HepG2 (cell line): Measurements from ENCODE around the gene MGAT4D. TPM values are rescaled to one million over a fixed set of nuclear protein-coding genes. Genes with fewer than 3 reads are reported as not detected.

Experiments used
- ARHGAP35 ChIP-seq: sonication (generic); formaldehyde crosslinking; IDR thresholded peaks from 2 replicates; pipeline ENCODE4 v1.9.0; 2022; ENCODE audit warnings: mild to moderate bottlenecking, inconsistent platforms, moderate library complexity, missing genetic modification reagents, borderline replicate concordance
- CHCHD3 ChIP-seq: sonication (generic); formaldehyde crosslinking; IDR thresholded peaks from 2 replicates; pipeline ENCODE4 v1.8.0; 2022; ENCODE audit warnings: mild to moderate bottlenecking, missing genetic modification reagents, moderate library complexity
- ELF3 ChIP-seq: IDR thresholded peaks from 2 replicates; pipeline ENCODE4 v1.6.1; 2016; ENCODE audit warnings: missing genetic modification reagents, missing compliant biosample characterization
- ELK4 ChIP-seq: sonication (generic); formaldehyde crosslinking; IDR thresholded peaks from 2 replicates; pipeline ENCODE4 v1.9.0; 2021; ENCODE audit warnings: missing genetic modification reagents, borderline replicate concordance
- FUBP1 ChIP-seq: sonication (generic); formaldehyde crosslinking; IDR thresholded peaks from 2 replicates; pipeline ENCODE4 v1.5.1; 2020; ENCODE audit warnings: missing genetic modification reagents, mild to moderate bottlenecking, borderline replicate concordance
- GATAD2A ChIP-seq: IDR thresholded peaks from 2 replicates; pipeline ENCODE4 v1.6.1; 2016
- HIVEP1 ChIP-seq: sonication (generic); formaldehyde crosslinking; IDR thresholded peaks from 2 replicates; pipeline ENCODE4 v1.4.0; 2020; ENCODE audit warnings: mild to moderate bottlenecking, missing genetic modification reagents
- HNRNPUL1 ChIP-seq: fragments of 200-400 bp; formaldehyde crosslinking; IDR thresholded peaks from 2 replicates; pipeline ENCODE4 v1.6.1; 2017; ENCODE audit warnings: low read depth, mild to moderate bottlenecking, low read length, moderate library complexity
- JUN ChIP-seq: sonication (generic); formaldehyde crosslinking; IDR thresholded peaks from 2 replicates; pipeline ENCODE4 v1.4.0; 2020; ENCODE audit warnings: mild to moderate bottlenecking, missing genetic modification reagents
- KDM2A ChIP-seq: sonication (generic); formaldehyde crosslinking; IDR thresholded peaks from 2 replicates; pipeline ENCODE4 v1.4.0; 2020; ENCODE audit warnings: low read depth, missing genetic modification reagents, borderline replicate concordance
- MEF2D ChIP-seq: sonication (generic); formaldehyde crosslinking; IDR thresholded peaks from 2 replicates; pipeline ENCODE4 v1.5.1; 2020; ENCODE audit warnings: mild to moderate bottlenecking, missing genetic modification reagents
- NR1H2 ChIP-seq: sonication (generic); formaldehyde crosslinking; IDR thresholded peaks from 2 replicates; pipeline ENCODE4 v1.8.1; 2022; ENCODE audit warnings: low read depth, missing genetic modification reagents, borderline replicate concordance
- SCMH1 ChIP-seq: sonication (generic); formaldehyde crosslinking; IDR thresholded peaks from 2 replicates; pipeline ENCODE4 v1.9.0; 2021; ENCODE audit warnings: missing genetic modification reagents, mild to moderate bottlenecking, borderline replicate concordance
- SUZ12 ChIP-seq: fragments of 150-350 bp; IDR thresholded peaks from 2 replicates; pipeline ENCODE4 v1.6.1; 2014; ENCODE audit warnings: low read depth, low read length
- TCF12 ChIP-seq, 2 experiments: fragments of 450-650 bp in 1 of 2; sonication (generic) in 1 of 2; formaldehyde crosslinking in 1 of 2; IDR thresholded peaks; 2 replicates each; pipeline versions ENCODE4 v1.6.1 to v1.8.0; 2017 to 2022; ENCODE audit warnings: antibody characterized with exemption in 1 of 2, mild to moderate bottlenecking in 1 of 2, missing genetic modification reagents in 1 of 2, moderate library complexity in 1 of 2
- ZBTB42 ChIP-seq: sonication (generic); formaldehyde crosslinking; IDR thresholded peaks from 2 replicates; pipeline ENCODE4 v1.5.0; 2020; ENCODE audit warnings: mild to moderate bottlenecking, missing genetic modification reagents
- ZC3H13 ChIP-seq: sonication (generic); formaldehyde crosslinking; IDR thresholded peaks from 2 replicates; pipeline ENCODE4 v1.8.1; 2023; ENCODE audit warnings: mild to moderate bottlenecking, missing genetic modification reagents, moderate library complexity
- ZFP41 ChIP-seq: sonication (generic); formaldehyde crosslinking; IDR thresholded peaks from 2 replicates; pipeline ENCODE4 v1.4.0; 2020; ENCODE audit warnings: mild to moderate bottlenecking, missing genetic modification reagents, borderline replicate concordance
- ZNF33B ChIP-seq: sonication (generic); formaldehyde crosslinking; IDR thresholded peaks from 2 replicates; pipeline ENCODE4 v1.5.1; 2020; ENCODE audit warnings: mild to moderate bottlenecking, missing genetic modification reagents
- ZNF569 ChIP-seq: sonication (generic); formaldehyde crosslinking; IDR thresholded peaks from 2 replicates; pipeline ENCODE4 v1.5.0; 2020; ENCODE audit warnings: mild to moderate bottlenecking, missing genetic modification reagents, moderate library complexity, borderline replicate concordance
- ZNF75D ChIP-seq: sonication (generic); formaldehyde crosslinking; IDR thresholded peaks from 2 replicates; pipeline ENCODE4 v1.8.1; 2023; ENCODE audit warnings: missing genetic modification reagents, mild to moderate bottlenecking, borderline replicate concordance
- polyA plus RNA-seq, 8 experiments: library from polyadenylated mRNA; depleted of rRNA in 3 of 8; stranded (reverse) in 7 of 8; unstranded in 1 of 8; fragments of >200 nt; fragmentation: Illumina TruSeq in 4 of 8; extraction: Trizol in 4 of 8; gene quantifications; 2 replicates each; pipeline versions ENCODE4 v1.2.1 to v1.2.3, GENCODE V29; 2011 to 2016; ENCODE audit warnings: low read depth in 4 of 8, missing spikeins in 1 of 8, mixed read lengths in 1 of 8; ENCODE audit not compliant: insufficient read depth in 1 of 8
- total RNA-seq, 5 experiments: library from RNA; depleted of rRNA; stranded (reverse); fragments of >200 nt; fragmentation: Illumina TruSeq; extraction: Trizol; gene quantifications; 2 replicates each; pipeline ENCODE4 v1.2.3, GENCODE V29; 2016; ENCODE audit warnings: low read depth in 1 of 5
- TF ChIP-seq, protein P1 (sequence below): sonication (generic); formaldehyde crosslinking; IDR thresholded peaks from 2 replicates; pipeline ENCODE4 v1.4.0; 2020; ENCODE audit warnings: missing genetic modification reagents

The MGAT4D gene
- total and polyA plus RNA-seq, 2 of the 13 experiments (the other 11 are each of a cell fraction or from before 2014, with no cell fraction given) = not detected

GRCh38 chr4:140427106-140427918 lies 70.8 kb downstream of the MGAT4D start, which contains the start of gene CLGN (continued):
- no peak for TF ChIP-seq TCF12 (IDR thresholded peaks at IDR 0.05)
- no peak for TF ChIP-seq TCF12 (CRISPR knock-in tag; IDR thresholded peaks at IDR 0.05)
- 0 out of 2 replicates have a peak, but pooled peaks have one; percentile 42 for TF ChIP-seq ARHGAP35 (CRISPR knock-in tag)
- TF ChIP-seq HNRNPUL1 = 0 out of 2 replicates have a peak, but pooled peaks have one; percentile 39
- no peak; the same call in 1 of the 2 replicates for TF ChIP-seq ELF3
- no peak for TF ChIP-seq SUZ12
- TF ChIP-seq ELK4 (CRISPR knock-in tag) = no peak
- no peak for TF ChIP-seq FUBP1 (CRISPR knock-in tag)
- TF ChIP-seq ZNF75D = no peak
- no peak for TF ChIP-seq ZNF33B (CRISPR knock-in tag)
- no peak for TF ChIP-seq NR1H2
- no peak for TF ChIP-seq ZNF569
- no peak for TF ChIP-seq SCMH1
- TF ChIP-seq KDM2A (CRISPR knock-in tag) = peak; percentile 76
- TF ChIP-seq, protein P1, sequence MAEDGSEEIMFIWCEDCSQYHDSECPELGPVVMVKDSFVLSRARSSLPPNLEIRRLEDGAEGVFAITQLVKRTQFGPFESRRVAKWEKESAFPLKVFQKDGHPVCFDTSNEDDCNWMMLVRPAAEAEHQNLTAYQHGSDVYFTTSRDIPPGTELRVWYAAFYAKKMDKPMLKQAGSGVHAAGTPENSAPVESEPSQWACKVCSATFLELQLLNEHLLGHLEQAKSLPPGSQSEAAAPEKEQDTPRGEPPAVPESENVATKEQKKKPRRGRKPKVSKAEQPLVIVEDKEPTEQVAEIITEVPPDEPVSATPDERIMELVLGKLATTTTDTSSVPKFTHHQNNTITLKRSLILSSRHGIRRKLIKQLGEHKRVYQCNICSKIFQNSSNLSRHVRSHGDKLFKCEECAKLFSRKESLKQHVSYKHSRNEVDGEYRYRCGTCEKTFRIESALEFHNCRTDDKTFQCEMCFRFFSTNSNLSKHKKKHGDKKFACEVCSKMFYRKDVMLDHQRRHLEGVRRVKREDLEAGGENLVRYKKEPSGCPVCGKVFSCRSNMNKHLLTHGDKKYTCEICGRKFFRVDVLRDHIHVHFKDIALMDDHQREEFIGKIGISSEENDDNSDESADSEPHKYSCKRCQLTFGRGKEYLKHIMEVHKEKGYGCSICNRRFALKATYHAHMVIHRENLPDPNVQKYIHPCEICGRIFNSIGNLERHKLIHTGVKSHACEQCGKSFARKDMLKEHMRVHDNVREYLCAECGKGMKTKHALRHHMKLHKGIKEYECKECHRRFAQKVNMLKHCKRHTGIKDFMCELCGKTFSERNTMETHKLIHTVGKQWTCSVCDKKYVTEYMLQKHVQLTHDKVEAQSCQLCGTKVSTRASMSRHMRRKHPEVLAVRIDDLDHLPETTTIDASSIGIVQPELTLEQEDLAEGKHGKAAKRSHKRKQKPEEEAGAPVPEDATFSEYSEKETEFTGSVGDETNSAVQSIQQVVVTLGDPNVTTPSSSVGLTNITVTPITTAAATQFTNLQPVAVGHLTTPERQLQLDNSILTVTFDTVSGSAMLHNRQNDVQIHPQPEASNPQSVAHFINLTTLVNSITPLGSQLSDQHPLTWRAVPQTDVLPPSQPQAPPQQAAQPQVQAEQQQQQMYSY = no peak; the same call in 1 of the 2 replicates
- no peak for TF ChIP-seq JUN (CRISPR knock-in tag)
- peak; percentile 86 for TF ChIP-seq HIVEP1 (CRISPR knock-in tag)
- TF ChIP-seq GATAD2A (CRISPR knock-in tag) = no peak
- no peak for TF ChIP-seq ZBTB42 (CRISPR knock-in tag)
- peak; percentile 39; the same call in 1 of the 2 replicates for TF ChIP-seq MEF2D (CRISPR knock-in tag)
- peak; percentile 91; the same call in 1 of the 2 replicates for TF ChIP-seq CHCHD3 (CRISPR knock-in tag)
- TF ChIP-seq ZFP41 (CRISPR knock-in tag) = 0 out of 2 replicates have a peak, but pooled peaks have one; percentile 43
- TF ChIP-seq ZC3H13 = peak; percentile 60; the same call in 1 of the 2 replicates
